Measurements from ENCODE around the gene PNPLA7. TPM values are rescaled to one million over a fixed set of nuclear protein-coding genes. Genes with fewer than 3 reads are reported as not detected.

PNPLA7 gene
- total and polyA plus RNA-seq, 3 donors from 2014 or later, result 4.2 to 17.8 (median 10.9) TPM

GRCh38 chr9:137434498-137435380, 115.5 kb downstream of the PNPLA7 start:
- Histone ChIP-seq H3K4me3 (no peak overlapping the region), H3K27ac (no peak overlapping the region), H3K9me3 (no peaks in the 10 kb centered on the region), H3K4me1 (peaks cover 7% of the 10 kb centered on the region), H3K36me3 (ENCODE audit: low read depth, missing control alignments) (no peaks in the 10 kb centered on the region), H3K27me3 (no peaks in the 10 kb centered on the region)
- no peak for DNase-seq
- 88 to 93% methylated on average over 20 to 43 of the region's 43 CpGs for WGBS, 2 donors
- TF ChIP-seq POLR2A (IDR thresholded peaks at IDR 0.05), result no peak
- no peak for TF ChIP-seq CTCF (IDR thresholded peaks at IDR 0.05)
- intact Hi-C loops (cut with DNase I; ENCODE audit: low total_unique reads), result no loop called here

- intact Hi-C loops (cut with DNase I; ENCODE audit: low total_unique reads), result no loop called here
- Histone ChIP-seq H3K36me3 (ENCODE audit: low read depth, missing control alignments) (no peaks in the 10 kb centered on the region), H3K9me3 (no peaks in the 10 kb centered on the region), H3K4me3 (no peak overlapping the region), H3K27me3 (no peaks in the 10 kb centered on the region), H3K4me1 (peaks cover 7% of the 10 kb centered on the region), H3K27ac (no peak overlapping the region)
- no peak for DNase-seq
- no peak for TF ChIP-seq CTCF (IDR thresholded peaks at IDR 0.05)
- TF ChIP-seq POLR2A (IDR thresholded peaks at IDR 0.05), result no peak
- WGBS, 2 donors, result 93% methylated on average over 16 of the region's 26 CpGs; no CpG with 5 or more reads in 1 of the 2 donors
These were observed 116.2 kb downstream of the PNPLA7 start for GRCh38 chr9:137433916-137434431.

GRCh38 chr9:137433349-137433915, 116.8 kb downstream of the PNPLA7 start:
- H3K4me1 ChIP-seq, result peaks cover 7% of the 10 kb centered on the region
- intact Hi-C loops (cut with DNase I; ENCODE audit: low total_unique reads), result no loop called here
- DNase-seq, result no peak

GRCh38 chr9:137432687-137433348, 117.4 kb downstream of the PNPLA7 start:
- peaks cover 7% of the 10 kb centered on the region for H3K4me1 ChIP-seq
- H3K4me3 ChIP-seq, result no peak overlapping the region
- no peak overlapping the region for H3K27ac ChIP-seq
- no peak for TF ChIP-seq POLR2A (IDR thresholded peaks at IDR 0.05)
- no peaks in the 10 kb centered on the region for H3K27me3 ChIP-seq
- intact Hi-C loops (cut with DNase I; ENCODE audit: low total_unique reads), result no loop called here
- no peak for DNase-seq
- WGBS, 2 donors, result 91 to 100% methylated on average over 8 to 20 of the region's 20 CpGs
- H3K9me3 ChIP-seq, result no peaks in the 10 kb centered on the region
- H3K36me3 ChIP-seq (ENCODE audit: low read depth, missing control alignments), result no peaks in the 10 kb centered on the region

More at GRCh38 chr9:137433349-137433915, 116.8 kb downstream of the PNPLA7 start:
- TF ChIP-seq CTCF (IDR thresholded peaks at IDR 0.05), result no peak
- TF ChIP-seq POLR2A (IDR thresholded peaks at IDR 0.05), result no peak
- Histone ChIP-seq H3K27me3 (no peaks in the 10 kb centered on the region), H3K4me3 (no peak overlapping the region), H3K36me3 (ENCODE audit: low read depth, missing control alignments) (no peaks in the 10 kb centered on the region), H3K9me3 (no peaks in the 10 kb centered on the region), H3K27ac (no peak overlapping the region)
- WGBS, 2 donors, result 84 to 94% methylated on average over 5 to 19 of the region's 19 CpGs

GRCh38 chr9:137431416-137431931, 118.7 kb downstream of the PNPLA7 start:
- no peak for DNase-seq
- Histone ChIP-seq H3K27me3 (no peaks in the 10 kb centered on the region), H3K4me3 (no peak overlapping the region), H3K4me1 (peaks cover 7% of the 10 kb centered on the region), H3K36me3 (ENCODE audit: low read depth, missing control alignments) (no peaks in the 10 kb centered on the region), H3K9me3 (no peaks in the 10 kb centered on the region), H3K27ac (no peak overlapping the region)
- TF ChIP-seq CTCF (IDR thresholded peaks at IDR 0.05) (no peak), POLR2A (IDR thresholded peaks at IDR 0.05) (no peak)
- intact Hi-C loops (cut with DNase I; ENCODE audit: low total_unique reads), result no loop called here
- 87 to 100% methylated on average over 1 to 21 of the region's 21 CpGs for WGBS, 2 donors
